Measurements from ENCODE around the gene MYCBP. TPM values are rescaled to one million over a fixed set of nuclear protein-coding genes. Genes with fewer than 3 reads are reported as not detected.

MYCBP gene
- total and polyA plus RNA-seq, 4 donors, result 7.8 to 21.2 (median 10.3) TPM

DNA sequence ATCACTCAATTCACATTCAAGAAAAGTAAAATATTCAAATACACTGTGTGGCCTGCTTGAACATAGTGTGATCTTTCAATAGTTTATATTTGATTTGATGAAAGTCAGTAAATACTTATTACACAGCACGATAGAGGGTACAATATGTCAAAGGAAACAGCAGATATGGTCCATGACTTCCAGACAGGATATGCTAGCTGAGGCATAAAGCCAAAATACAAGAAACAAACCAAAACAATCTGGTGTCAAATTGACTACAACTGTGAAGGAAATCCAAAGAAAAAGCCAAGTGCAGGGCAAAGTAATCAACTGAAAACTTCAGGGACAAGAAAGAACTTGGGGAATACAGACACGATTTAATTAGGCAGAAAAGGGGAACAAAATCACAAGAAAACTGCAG, 32.9 kb downstream of the MYCBP start:
- WGBS, result 57% methylated on average over 2 of the region's 2 CpGs
- H3K36me3 ChIP-seq (ENCODE audit: control insufficient read depth in 4 of 4, insufficient read depth in 3 of 4, low read depth in 1 of 4, low read length in 3 of 4), result peaks cover 4 to 29% (median 24%) of the 10 kb centered on the region in 4 donors
- H3K4me3 ChIP-seq (ENCODE audit: low read depth in 1 of 3, low read length in 3 of 3), result no peak overlapping the region
- no peaks in the 10 kb centered on the region for H3K9me3 ChIP-seq (ENCODE audit: control insufficient read depth in 4 of 4, low read length in 3 of 4)
- H3K9ac ChIP-seq (ENCODE audit: low read depth in 1 of 2, low read length in 2 of 2), result no peak overlapping the region
- TF ChIP-seq, protein P1, sequence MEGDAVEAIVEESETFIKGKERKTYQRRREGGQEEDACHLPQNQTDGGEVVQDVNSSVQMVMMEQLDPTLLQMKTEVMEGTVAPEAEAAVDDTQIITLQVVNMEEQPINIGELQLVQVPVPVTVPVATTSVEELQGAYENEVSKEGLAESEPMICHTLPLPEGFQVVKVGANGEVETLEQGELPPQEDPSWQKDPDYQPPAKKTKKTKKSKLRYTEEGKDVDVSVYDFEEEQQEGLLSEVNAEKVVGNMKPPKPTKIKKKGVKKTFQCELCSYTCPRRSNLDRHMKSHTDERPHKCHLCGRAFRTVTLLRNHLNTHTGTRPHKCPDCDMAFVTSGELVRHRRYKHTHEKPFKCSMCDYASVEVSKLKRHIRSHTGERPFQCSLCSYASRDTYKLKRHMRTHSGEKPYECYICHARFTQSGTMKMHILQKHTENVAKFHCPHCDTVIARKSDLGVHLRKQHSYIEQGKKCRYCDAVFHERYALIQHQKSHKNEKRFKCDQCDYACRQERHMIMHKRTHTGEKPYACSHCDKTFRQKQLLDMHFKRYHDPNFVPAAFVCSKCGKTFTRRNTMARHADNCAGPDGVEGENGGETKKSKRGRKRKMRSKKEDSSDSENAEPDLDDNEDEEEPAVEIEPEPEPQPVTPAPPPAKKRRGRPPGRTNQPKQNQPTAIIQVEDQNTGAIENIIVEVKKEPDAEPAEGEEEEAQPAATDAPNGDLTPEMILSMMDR (IDR thresholded peaks at IDR 0.05; ENCODE audit: low read depth, low read length, missing input control), result no peak
- TF ChIP-seq GABPA (IDR thresholded peaks at IDR 0.05 in 1 of 2, conservative IDR thresholded peaks at IDR 0.05 in 1 of 2), result no peak
- TF ChIP-seq YY1 (IDR thresholded peaks at IDR 0.05), result no peak
- no peak for TF ChIP-seq JUND (IDR thresholded peaks at IDR 0.05)
- TF ChIP-seq, protein P2, sequence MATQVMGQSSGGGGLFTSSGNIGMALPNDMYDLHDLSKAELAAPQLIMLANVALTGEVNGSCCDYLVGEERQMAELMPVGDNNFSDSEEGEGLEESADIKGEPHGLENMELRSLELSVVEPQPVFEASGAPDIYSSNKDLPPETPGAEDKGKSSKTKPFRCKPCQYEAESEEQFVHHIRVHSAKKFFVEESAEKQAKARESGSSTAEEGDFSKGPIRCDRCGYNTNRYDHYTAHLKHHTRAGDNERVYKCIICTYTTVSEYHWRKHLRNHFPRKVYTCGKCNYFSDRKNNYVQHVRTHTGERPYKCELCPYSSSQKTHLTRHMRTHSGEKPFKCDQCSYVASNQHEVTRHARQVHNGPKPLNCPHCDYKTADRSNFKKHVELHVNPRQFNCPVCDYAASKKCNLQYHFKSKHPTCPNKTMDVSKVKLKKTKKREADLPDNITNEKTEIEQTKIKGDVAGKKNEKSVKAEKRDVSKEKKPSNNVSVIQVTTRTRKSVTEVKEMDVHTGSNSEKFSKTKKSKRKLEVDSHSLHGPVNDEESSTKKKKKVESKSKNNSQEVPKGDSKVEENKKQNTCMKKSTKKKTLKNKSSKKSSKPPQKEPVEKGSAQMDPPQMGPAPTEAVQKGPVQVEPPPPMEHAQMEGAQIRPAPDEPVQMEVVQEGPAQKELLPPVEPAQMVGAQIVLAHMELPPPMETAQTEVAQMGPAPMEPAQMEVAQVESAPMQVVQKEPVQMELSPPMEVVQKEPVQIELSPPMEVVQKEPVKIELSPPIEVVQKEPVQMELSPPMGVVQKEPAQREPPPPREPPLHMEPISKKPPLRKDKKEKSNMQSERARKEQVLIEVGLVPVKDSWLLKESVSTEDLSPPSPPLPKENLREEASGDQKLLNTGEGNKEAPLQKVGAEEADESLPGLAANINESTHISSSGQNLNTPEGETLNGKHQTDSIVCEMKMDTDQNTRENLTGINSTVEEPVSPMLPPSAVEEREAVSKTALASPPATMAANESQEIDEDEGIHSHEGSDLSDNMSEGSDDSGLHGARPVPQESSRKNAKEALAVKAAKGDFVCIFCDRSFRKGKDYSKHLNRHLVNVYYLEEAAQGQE (IDR thresholded peaks at IDR 0.05), result no peak
- TF ChIP-seq NR2F2 (IDR thresholded peaks at IDR 0.05), result no peak
- no peak for TF ChIP-seq RXRA (IDR thresholded peaks at IDR 0.05)
- no peak for TF ChIP-seq EGR1 (IDR thresholded peaks at IDR 0.05; ENCODE audit: low read depth in 2 of 2)
- TF ChIP-seq, protein P3, sequence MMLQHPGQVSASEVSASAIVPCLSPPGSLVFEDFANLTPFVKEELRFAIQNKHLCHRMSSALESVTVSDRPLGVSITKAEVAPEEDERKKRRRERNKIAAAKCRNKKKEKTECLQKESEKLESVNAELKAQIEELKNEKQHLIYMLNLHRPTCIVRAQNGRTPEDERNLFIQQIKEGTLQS (IDR thresholded peaks at IDR 0.05), result no peak
- TF ChIP-seq TAF1 (conservative IDR thresholded peaks at IDR 0.05), result no peak
- TF ChIP-seq HNF4A (conservative IDR thresholded peaks at IDR 0.05), result no peak
- TF ChIP-seq RAD21 (IDR thresholded peaks at IDR 0.05), result no peak
- no peaks in the 10 kb centered on the region for H3K4me1 ChIP-seq (ENCODE audit: control insufficient read depth in 4 of 4, insufficient read depth in 4 of 4, low read length in 3 of 4)
- DNase-seq (ENCODE audit: low spot score), result no peak
- H3K27me3 ChIP-seq (ENCODE audit: control insufficient read depth in 4 of 4, insufficient read depth in 4 of 4, low read length in 3 of 4), result no peaks in the 10 kb centered on the region
- no peak overlapping the region for H3K27ac ChIP-seq (ENCODE audit: low read depth in 1 of 2, low read length in 2 of 2)

DNA sequence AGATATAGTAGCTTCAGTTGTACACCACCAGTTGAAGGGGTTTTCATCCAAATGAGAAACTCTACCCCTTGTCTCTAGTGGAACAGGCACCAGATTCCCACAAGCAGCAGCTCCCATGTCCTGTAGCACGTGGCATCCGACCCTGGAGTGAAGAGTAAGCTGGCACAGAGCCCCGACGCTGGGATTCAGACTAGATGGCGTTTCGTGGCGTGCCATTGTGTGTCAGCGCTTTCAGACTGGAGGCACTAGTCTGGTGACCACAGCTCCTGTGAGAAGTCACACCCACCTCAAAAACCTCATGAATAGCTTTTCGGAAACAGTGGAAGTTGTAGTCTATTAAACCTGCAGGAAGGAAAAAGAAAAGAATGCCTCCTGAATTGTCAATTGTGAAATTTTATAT, 33.8 kb downstream of the MYCBP start:
- H3K4me3 ChIP-seq (ENCODE audit: low read depth in 1 of 3, low read length in 3 of 3), result no peak overlapping the region
- no peaks in the 10 kb centered on the region for H3K27me3 ChIP-seq (ENCODE audit: control insufficient read depth in 4 of 4, insufficient read depth in 4 of 4, low read length in 3 of 4)
- no peak for DNase-seq (ENCODE audit: low spot score)
- H3K9ac ChIP-seq (ENCODE audit: low read depth in 1 of 2, low read length in 2 of 2), result no peak overlapping the region
- H3K27ac ChIP-seq (ENCODE audit: low read depth in 1 of 2, low read length in 2 of 2), result no peak overlapping the region
- WGBS, result 84% methylated on average over 9 of the region's 9 CpGs
- peaks cover 1 to 28% (median 21%) of the 10 kb centered on the region in 4 donors for H3K36me3 ChIP-seq (ENCODE audit: control insufficient read depth in 4 of 4, insufficient read depth in 3 of 4, low read depth in 1 of 4, low read length in 3 of 4)
- H3K4me1 ChIP-seq (ENCODE audit: control insufficient read depth in 4 of 4, insufficient read depth in 4 of 4, low read length in 3 of 4), result no peaks in the 10 kb centered on the region
- no peaks in the 10 kb centered on the region for H3K9me3 ChIP-seq (ENCODE audit: control insufficient read depth in 4 of 4, low read length in 3 of 4)
- TF ChIP-seq, protein P1 (IDR thresholded peaks at IDR 0.05; ENCODE audit: low read depth, low read length, missing input control), result no peak
- TF ChIP-seq RAD21 (IDR thresholded peaks at IDR 0.05), result no peak
- no peak for TF ChIP-seq TAF1 (conservative IDR thresholded peaks at IDR 0.05)
- TF ChIP-seq, protein P4, sequence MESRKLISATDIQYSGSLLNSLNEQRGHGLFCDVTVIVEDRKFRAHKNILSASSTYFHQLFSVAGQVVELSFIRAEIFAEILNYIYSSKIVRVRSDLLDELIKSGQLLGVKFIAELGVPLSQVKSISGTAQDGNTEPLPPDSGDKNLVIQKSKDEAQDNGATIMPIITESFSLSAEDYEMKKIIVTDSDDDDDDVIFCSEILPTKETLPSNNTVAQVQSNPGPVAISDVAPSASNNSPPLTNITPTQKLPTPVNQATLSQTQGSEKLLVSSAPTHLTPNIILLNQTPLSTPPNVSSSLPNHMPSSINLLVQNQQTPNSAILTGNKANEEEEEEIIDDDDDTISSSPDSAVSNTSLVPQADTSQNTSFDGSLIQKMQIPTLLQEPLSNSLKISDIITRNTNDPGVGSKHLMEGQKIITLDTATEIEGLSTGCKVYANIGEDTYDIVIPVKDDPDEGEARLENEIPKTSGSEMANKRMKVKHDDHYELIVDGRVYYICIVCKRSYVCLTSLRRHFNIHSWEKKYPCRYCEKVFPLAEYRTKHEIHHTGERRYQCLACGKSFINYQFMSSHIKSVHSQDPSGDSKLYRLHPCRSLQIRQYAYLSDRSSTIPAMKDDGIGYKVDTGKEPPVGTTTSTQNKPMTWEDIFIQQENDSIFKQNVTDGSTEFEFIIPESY (IDR thresholded peaks at IDR 0.05), result no peak
- no peak for TF ChIP-seq GABPA (IDR thresholded peaks at IDR 0.05 in 1 of 2, conservative IDR thresholded peaks at IDR 0.05 in 1 of 2)
- no peak for TF ChIP-seq FOXA1 (IDR thresholded peaks at IDR 0.05)
- no peak for TF ChIP-seq EGR1 (IDR thresholded peaks at IDR 0.05; ENCODE audit: low read depth in 2 of 2)
- no peak for TF ChIP-seq JUND (IDR thresholded peaks at IDR 0.05)
- TF ChIP-seq SP1 (IDR thresholded peaks at IDR 0.05), result no peak
- TF ChIP-seq YY1 (IDR thresholded peaks at IDR 0.05), result no peak
- TF ChIP-seq, protein P5, sequence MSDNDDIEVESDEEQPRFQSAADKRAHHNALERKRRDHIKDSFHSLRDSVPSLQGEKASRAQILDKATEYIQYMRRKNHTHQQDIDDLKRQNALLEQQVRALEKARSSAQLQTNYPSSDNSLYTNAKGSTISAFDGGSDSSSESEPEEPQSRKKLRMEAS (IDR thresholded peaks at IDR 0.05), result no peak
- TF ChIP-seq NR2F2 (IDR thresholded peaks at IDR 0.05), result no peak
- TF ChIP-seq, protein P2 (IDR thresholded peaks at IDR 0.05), result no peak

All from liver (tissue), 9 donors.